Breast epithelium (tissue), 3 donors: ENCODE results near the gene POLR1E.

ENCODE experiments used
- POLR2A ChIP-seq: fragments of 450-650 bp; IDR thresholded peaks from one replicate; pipeline ENCODE4 v1.6.1; 2016; ENCODE audit warnings: antibody characterized with exemption, mild to moderate bottlenecking, moderate library complexity
- POLR2AphosphoS5 ChIP-seq, 3 donors: sonication (generic); formaldehyde crosslinking; IDR thresholded peaks; one replicate each; pipeline ENCODE4 v1.6.1; 2017; ENCODE audit warnings: antibody characterized with exemption in 3 of 3
- TF ChIP-seq, protein P1 (sequence below), 3 donors: fragments of 450-650 bp; IDR thresholded peaks; one replicate each; pipeline ENCODE4 v1.5.1; 2016 to 2017; ENCODE audit warnings: antibody characterized with exemption in 3 of 3, mild to moderate bottlenecking in 3 of 3, moderate library complexity in 3 of 3

DNA sequence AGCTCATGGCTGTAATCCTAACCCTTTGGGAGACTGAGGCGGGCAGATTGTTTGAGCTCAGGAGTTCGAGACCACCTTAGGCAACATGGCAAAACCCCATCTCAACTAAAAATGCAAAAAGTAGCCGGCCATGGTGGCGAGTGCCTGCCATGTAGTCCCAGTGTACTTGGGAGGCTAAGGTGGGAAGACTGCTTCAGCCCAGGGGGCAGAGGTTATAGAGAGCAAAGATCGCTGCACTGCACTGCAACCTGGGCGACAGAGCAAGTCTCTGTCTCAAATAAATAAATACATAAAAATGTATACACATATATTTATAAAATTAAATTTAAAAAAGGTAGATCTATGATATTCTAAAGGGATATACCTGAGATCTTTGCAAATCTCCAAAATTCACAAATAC is 39.9 kb upstream of the POLR1E start:
- TF ChIP-seq POLR2A (no peak), POLR2AphosphoS5 (IDR thresholded peaks at IDR 0.05) (no peak)
- TF ChIP-seq, protein P1, sequence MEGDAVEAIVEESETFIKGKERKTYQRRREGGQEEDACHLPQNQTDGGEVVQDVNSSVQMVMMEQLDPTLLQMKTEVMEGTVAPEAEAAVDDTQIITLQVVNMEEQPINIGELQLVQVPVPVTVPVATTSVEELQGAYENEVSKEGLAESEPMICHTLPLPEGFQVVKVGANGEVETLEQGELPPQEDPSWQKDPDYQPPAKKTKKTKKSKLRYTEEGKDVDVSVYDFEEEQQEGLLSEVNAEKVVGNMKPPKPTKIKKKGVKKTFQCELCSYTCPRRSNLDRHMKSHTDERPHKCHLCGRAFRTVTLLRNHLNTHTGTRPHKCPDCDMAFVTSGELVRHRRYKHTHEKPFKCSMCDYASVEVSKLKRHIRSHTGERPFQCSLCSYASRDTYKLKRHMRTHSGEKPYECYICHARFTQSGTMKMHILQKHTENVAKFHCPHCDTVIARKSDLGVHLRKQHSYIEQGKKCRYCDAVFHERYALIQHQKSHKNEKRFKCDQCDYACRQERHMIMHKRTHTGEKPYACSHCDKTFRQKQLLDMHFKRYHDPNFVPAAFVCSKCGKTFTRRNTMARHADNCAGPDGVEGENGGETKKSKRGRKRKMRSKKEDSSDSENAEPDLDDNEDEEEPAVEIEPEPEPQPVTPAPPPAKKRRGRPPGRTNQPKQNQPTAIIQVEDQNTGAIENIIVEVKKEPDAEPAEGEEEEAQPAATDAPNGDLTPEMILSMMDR (IDR thresholded peaks at IDR 0.05), result no peak
